Transverse colon (tissue), 3 donors: ENCODE results near the gene CD300LD.

ENCODE experiments used
- POLR2A ChIP-seq: fragments of 450-650 bp; IDR thresholded peaks from one replicate; pipeline ENCODE4 v1.6.1; 2016; ENCODE audit warnings: antibody characterized with exemption, mild to moderate bottlenecking, moderate library complexity
- TF ChIP-seq, protein P1 (sequence below), 5 experiments: fragments of 200-600 bp in 3 of 5; fragments of 450-650 bp in 2 of 5; sonication (generic) in 3 of 5; IDR thresholded peaks; 1 replicate in 2 of 5; 2 replicates in 3 of 5; pipeline ENCODE4 v1.5.1; 2016 to 2017; ENCODE audit warnings: antibody characterized with exemption in 5 of 5, inconsistent platforms in 3 of 5, mild to moderate bottlenecking in 2 of 5, moderate library complexity in 1 of 5

DNA sequence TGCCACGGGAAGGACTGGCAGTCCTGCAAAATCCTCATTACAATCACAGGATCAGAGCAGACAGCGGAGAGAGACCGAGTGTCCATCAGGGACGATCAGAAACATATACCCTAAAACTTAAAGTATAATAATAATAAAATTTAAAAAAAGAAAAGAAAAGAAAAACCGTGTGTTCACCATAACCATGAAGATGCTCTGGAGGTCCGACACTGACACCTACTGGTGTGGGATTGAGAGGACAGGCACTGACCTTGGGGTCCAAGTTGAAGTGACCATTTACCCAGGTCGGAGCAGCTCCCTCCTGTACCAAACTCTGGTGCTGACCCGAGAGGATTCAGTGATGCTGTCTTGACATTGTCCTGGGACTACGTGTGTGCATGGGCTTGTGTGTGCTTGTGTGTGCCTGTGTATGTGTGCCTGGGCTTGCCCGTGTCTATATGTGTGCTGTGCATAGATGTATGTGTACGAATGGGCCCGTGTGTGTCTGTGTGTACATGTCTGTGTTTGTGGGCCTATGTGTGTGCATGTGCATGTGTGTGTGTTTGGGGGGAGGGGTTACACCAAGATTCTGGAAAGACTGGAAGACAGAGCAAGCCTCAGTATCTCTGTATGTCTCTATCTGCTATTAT lies 10.0 kb upstream of the CD300LD start:
- no peak for TF ChIP-seq POLR2A
- TF ChIP-seq, protein P1, sequence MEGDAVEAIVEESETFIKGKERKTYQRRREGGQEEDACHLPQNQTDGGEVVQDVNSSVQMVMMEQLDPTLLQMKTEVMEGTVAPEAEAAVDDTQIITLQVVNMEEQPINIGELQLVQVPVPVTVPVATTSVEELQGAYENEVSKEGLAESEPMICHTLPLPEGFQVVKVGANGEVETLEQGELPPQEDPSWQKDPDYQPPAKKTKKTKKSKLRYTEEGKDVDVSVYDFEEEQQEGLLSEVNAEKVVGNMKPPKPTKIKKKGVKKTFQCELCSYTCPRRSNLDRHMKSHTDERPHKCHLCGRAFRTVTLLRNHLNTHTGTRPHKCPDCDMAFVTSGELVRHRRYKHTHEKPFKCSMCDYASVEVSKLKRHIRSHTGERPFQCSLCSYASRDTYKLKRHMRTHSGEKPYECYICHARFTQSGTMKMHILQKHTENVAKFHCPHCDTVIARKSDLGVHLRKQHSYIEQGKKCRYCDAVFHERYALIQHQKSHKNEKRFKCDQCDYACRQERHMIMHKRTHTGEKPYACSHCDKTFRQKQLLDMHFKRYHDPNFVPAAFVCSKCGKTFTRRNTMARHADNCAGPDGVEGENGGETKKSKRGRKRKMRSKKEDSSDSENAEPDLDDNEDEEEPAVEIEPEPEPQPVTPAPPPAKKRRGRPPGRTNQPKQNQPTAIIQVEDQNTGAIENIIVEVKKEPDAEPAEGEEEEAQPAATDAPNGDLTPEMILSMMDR (IDR thresholded peaks at IDR 0.05) = peak; percentile 40 to 68 (median 62)
